GM19372 (cell line): ENCODE data around the gene MCM9.
"Not testable (repeated sequence)": the region's sequence is repeated elsewhere in the genome, so short reads cannot be mapped to it uniquely, and the experiment has no call there.

Experiments used
- ATAC-seq: cut with Tn5 transposase; IDR thresholded peaks from one replicate; pipeline ENCODE4 v1.9.1; 2021; ENCODE audit warnings: mild to moderate bottlenecking, low read depth, moderate library complexity; ENCODE audit not compliant: unreplicated experiment

The MCM9 gene

DNA sequence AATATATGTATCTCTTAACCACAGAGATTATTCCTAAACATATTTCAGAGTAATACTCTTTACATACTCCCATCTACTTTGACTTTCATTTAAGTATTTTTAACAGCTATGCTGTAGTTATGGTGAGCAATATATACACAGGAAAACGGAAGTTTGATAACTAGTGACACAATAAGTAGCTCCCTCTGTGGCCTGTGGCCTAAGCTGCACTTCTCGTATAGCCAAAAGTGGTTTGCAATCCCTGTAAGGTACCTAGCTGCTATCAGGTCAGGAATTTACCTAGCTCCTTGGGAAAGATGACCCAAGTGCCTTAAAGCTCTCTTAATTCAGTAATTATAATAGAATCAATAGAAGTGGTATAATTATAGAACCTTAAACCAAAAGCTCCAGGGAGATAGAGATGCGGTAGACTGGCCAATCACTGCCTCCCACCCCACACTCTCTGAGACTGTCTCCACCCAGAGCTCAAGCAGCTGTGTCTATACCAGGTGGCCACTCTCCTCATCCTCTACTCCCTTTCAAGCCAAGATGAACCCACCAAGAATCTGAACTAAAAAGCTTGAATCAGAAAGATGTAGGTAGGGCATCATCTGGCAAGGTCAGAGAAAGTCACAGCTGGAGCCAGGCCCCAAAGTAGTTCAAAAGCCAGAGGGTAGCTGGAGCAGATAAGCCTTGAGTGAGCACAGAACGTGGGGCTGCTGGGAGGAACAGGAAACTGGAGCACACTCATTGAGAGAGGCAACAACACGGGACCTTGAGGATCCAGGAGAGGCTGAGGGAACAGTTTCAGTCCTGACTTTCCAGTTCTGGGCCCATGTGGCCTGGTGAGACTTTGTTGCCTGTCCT lies 125.9 kb downstream of the MCM9 start:
- ATAC-seq: no peak

DNA sequence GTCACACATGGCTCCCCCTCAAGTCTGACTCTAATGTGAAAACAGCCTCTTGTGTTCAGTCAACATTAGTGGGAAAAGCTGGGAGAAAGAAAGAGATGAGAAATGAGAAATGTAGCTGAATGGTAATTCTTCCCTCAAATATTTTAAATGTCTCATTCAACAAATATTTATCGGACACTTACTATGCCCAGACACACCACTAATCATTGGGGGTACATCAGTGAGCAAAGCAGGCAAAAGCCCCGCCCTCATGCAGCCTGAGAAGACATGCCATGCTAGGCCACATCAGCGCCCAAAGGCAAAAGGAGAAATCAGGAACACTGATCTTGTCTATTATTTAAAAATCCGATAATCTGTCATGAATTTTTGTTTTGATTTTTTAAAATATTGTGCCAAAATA lies 130.9 kb downstream of the MCM9 start:
- no peak for ATAC-seq

- ATAC-seq: no peak
These were observed 133.7 kb downstream of the MCM9 start for GRCh38 chr6:118801257-118801656.

DNA sequence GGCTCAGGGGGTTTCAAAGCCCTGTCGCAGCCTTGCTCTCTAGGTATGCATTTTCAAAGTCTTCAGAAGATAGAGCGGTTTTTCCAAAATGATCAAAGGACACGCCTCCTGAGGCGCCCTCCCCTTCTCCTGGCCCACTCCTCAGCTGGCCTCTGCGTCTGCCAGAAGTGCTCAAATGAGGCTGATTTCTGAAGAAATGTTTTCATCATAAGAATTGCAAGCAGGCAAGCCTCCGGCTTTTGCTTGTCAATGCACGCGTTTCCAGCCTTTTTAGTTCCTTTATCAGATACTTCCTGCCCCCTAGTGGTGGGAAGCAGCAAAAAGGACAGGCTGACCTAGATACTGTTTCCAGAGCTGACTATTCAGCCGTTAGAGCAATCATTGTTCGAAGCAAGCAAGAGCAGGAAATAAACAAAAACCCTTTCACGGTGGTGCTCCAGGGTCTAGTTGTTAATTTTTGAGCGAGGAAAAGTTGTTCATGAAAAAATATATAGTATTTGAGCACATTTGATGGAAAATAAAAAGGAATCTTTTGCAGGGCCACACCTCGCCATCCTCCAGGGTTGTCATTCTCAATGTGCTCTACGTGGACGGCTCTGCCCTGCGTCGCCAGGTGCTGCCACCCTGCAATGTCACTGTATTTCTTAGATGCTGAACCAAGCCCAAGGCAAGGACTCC lies 134.4 kb downstream of the MCM9 start:
- peak; percentile 94 for ATAC-seq

- no peak for ATAC-seq
These were observed 135.1 kb downstream of the MCM9 start for GRCh38 chr6:118799826-118800225.

- not testable (repeated sequence) for ATAC-seq
These were observed 138.4 kb downstream of the MCM9 start for GRCh38 chr6:118796548-118796947.

DNA sequence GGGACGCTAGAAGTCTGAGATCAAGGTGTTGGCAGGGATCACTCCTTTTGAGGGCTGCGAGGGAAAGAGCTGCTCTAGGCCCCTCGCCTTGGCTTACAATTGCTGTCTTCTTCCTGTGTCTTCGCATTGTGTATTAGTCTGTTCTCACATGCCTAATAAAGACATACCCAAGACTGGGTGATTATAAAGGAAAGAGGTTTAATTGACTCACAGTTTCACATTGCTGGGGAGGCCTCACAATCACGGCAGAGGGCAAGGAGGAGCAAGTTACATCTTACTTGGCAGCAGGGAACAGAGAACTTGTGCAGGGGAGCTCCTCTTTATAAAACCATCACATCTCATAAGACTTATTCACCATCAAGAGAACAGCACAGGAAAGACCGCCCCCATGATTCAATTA lies 143.5 kb downstream of the MCM9 start:
- ATAC-seq: no peak

DNA sequence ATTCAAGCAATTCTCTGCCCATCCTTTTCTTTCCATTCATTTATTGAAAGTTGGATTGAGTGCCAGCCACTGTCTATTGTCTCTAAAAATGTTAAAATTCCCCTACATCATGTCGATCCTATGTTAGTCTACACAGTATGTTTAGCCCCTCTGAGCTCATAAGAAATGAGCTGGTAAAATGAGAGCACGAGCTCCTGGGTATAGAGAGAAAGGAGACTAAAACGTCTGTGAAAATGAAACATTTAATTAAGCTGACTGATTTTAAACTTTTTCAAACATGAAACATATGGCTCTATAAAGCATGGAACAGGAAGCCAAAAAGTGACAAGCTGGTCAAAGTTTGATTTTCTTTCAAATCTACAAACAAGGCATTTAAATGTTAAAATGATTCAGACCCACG lies 145.0 kb downstream of the MCM9 start:
- ATAC-seq: no peak

GRCh38 chr6:118789419-118789818 lies 145.5 kb downstream of the MCM9 start:
- ATAC-seq: no peak

DNA sequence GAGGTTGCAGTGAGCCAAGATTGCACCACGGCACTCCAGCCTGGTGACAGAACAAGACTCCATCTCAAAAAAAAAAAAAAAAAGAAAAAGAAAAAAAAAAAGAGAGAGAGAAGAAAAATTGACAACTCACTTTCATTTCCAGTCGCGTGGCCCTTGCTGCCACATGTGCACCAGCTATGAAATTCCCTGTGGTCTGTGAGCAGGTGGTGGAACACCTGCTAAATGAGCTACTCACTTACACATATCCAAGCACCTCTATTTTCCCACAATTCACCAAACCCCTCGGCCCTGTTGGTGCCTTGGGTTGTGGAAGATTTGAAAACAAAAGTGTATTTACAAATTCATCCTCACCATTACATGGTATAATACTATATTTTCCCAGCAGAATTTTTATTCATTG lies 146.3 kb downstream of the MCM9 start:
- ATAC-seq: no peak

DNA sequence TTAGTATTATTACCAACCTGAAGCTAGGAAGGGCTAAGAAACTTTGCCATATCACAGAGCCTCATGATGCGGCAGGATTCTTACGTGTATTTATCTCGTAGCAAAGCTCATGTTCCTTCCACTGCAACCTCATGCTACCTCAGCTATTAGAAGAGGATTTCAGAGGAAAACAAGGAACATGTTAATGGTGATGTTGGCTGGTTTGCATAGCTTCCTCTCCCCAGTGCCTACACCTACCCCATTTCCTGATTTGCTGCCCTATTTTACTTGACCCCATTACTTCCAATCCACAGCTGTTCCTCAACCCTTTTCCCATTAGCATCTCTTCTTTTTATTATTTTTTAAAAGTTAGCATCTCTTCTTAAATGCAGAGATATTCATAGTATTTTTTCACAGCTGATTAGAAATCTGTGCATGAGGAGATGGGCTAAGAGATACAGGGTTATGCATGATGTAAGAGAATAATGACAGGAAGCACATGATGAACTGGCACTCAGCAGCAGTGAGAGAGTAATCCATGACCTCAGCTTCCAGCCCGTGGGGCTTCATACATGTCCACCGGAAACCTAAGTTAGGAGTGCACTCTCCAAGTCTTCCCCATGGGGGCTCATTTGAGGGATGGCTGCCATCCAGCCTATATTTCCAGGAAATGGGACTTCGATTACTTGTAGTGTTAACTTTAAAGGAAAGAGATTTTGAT lies 147.1 kb downstream of the MCM9 start:
- ATAC-seq: no peak

- no peak for ATAC-seq
These were observed 148.1 kb downstream of the MCM9 start for GRCh38 chr6:118786596-118787453.

DNA sequence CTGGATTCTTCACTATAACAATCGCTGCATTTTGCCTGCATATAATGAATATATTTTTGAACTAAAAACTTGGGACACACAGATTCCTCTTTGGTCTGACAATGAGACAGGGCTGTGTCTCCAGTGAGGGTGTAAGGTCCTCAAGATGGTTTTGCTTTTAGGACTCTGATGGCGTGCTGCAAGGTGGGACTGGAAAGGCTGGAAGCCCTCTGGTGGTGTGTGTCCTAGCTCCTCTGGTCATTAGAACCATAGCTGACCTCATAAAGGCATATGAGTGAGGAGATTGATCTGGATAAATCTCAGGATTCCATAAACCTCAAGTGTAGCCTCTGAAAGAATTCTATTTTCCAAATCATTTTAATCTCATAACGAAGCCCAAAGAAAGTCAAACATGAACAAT lies 149.4 kb downstream of the MCM9 start:
- ATAC-seq: no peak

GRCh38 chr6:118784641-118785164 lies 150.3 kb downstream of the MCM9 start:
- no peak for ATAC-seq

DNA sequence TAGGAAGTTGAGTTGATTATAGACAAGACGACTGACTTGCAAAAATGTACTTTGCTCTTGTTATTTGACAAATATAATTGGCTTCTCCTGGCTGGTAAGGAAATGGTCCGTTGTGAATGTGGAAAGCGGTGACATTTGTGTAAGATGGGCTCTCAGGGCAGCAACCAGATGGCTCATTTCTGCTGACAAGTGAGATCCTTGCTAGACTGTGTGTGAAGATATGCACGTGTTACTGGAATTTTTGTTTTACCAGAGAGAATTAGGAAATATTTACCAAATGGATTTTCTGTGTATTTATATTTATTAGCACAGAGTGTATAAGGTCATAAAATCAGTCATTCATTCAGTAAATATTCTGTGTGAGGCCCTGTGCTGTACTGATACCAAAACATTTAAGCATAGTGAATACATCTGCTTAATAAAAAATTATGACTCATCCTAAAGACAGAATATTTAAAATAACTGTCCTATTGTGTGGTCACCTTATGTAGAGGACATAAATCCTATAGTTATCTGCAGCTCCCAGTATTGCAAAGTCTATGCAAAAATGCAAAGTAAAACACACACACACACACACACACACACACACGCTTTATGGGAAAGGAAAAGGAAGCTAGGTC lies 150.9 kb downstream of the MCM9 start:
- ATAC-seq: no peak

DNA sequence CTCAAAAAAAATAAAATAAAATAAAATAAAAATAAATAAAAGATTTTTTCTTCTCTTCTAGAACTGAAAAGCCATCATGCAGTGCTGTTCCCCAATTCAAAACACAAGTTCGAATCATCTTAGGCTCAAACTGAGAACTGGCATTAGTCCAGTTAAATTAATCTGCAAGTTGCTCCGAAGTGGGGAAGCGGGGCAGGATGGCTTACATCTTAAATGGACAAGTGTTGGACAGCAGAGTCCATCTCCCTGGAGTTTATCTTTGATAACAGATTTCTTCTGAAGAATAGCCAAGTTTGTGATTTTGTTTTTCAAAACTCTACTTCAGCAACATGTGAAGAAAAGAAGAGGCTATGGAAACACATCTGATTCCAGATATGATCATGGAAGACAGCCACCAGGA lies 152.3 kb downstream of the MCM9 start:
- ATAC-seq: no peak

GRCh38 chr6:118781897-118782296 lies 153.1 kb downstream of the MCM9 start:
- ATAC-seq: no peak

- ATAC-seq: no peak
These were observed 154.3 kb downstream of the MCM9 start for GRCh38 chr6:118780668-118781067.

- peak; percentile 93 for ATAC-seq
These were observed 158.1 kb downstream of the MCM9 start for GRCh38 chr6:118776607-118777549.
